ENCODE results near the gene USHBP1.

USHBP1 gene

GRCh38 chr19:17216058-17216670, 48.4 kb downstream of the USHBP1 start:
- Histone ChIP-seq H3F3A (ENCODE audit: insufficient read depth, low read length) (peaks cover 7% of the 10 kb centered on the region; the same call in 1 of the 2 replicates), H4K20me1 (ENCODE audit: insufficient read depth, low read length) (no peaks in the 10 kb centered on the region), H3K4me3 (ENCODE audit: low read length) (peak overlapping the region; percentile 79; the same call in 1 of the 2 replicates), H3K4me1 (ENCODE audit: low read length) (peaks cover 8% of the 10 kb centered on the region; the same call in 1 of the 2 replicates), H3K27me3 (replicated peaks; ENCODE audit: insufficient read depth, low read length) (no peaks in the 10 kb centered on the region), H3K36me3 (replicated peaks; ENCODE audit: insufficient read depth, low read length) (no peaks in the 10 kb centered on the region), H3K79me2 (ENCODE audit: low read length) (0 out of 2 replicates have a peak, but pooled peaks cover 3% of the 10 kb centered on the region), H3K9me2 (replicated peaks; ENCODE audit: insufficient read depth, low read length) (no peaks in the 10 kb centered on the region), H3K4me2 (ENCODE audit: low read depth, low read length) (peak overlapping the region; percentile 92; the same call in 1 of the 2 replicates), H3K9me3 (replicated peaks; ENCODE audit: insufficient read depth, low read length) (no peaks in the 10 kb centered on the region), H3K9ac (ENCODE audit: low read length) (no peak overlapping the region), H3K27ac (ENCODE audit: low read length) (no peak overlapping the region), H2AFZ (ENCODE audit: low read length) (peak overlapping the region; percentile 77; the same call in 1 of the 2 replicates)
- DNase-seq = no peak
- TF ChIP-seq EZH2phosphoT487 (IDR thresholded peaks at IDR 0.05; ENCODE audit: low read length) = no peak
- TF ChIP-seq CTCF (IDR thresholded peaks at IDR 0.05; ENCODE audit: low read length) = no peak
- TF ChIP-seq EZH2 (optimal IDR thresholded peaks at IDR 0.05; ENCODE audit: low read depth, low read length) = no peak

- Histone ChIP-seq H3K27ac (ENCODE audit: low read length) (peak within 1 kb of the TSS; percentile 62; the same call in 1 of the 2 replicates), H3K4me1 (ENCODE audit: low read length) (peaks cover 8% of the 10 kb centered on the region; the same call in 1 of the 2 replicates)
These were observed 49.2 kb downstream of the USHBP1 start, which contains the start of gene USE1 for GRCh38 chr19:17215127-17215971. Gene USE1, plus strand, starts transcription at chr19:17215357. Its CDS starts 49 bp downstream, at chr19:17215406.

More at GRCh38 chr19:17215127-17215971, 49.2 kb downstream of the USHBP1 start, which contains the start of gene USE1:
- Histone ChIP-seq H3K4me2 (ENCODE audit: low read depth, low read length) (peak within 1 kb of the TSS; percentile 92), H3K27me3 (replicated peaks; ENCODE audit: insufficient read depth, low read length) (no peaks in the 10 kb centered on the region), H4K20me1 (ENCODE audit: insufficient read depth, low read length) (no peaks in the 10 kb centered on the region), H3K9ac (ENCODE audit: low read length) (peak within 1 kb of the TSS; percentile 85), H3F3A (ENCODE audit: insufficient read depth, low read length) (peaks cover 7% of the 10 kb centered on the region; the same call in 1 of the 2 replicates), H3K79me2 (ENCODE audit: low read length) (0 out of 2 replicates have a peak, but pooled peaks cover 3% of the 10 kb centered on the region), H3K4me3 (ENCODE audit: low read length) (peak within 1 kb of the TSS; percentile 79), H2AFZ (ENCODE audit: low read length) (peak within 1 kb of the TSS; percentile 77), H3K9me2 (replicated peaks; ENCODE audit: insufficient read depth, low read length) (no peaks in the 10 kb centered on the region), H3K9me3 (replicated peaks; ENCODE audit: insufficient read depth, low read length) (no peaks in the 10 kb centered on the region), H3K36me3 (replicated peaks; ENCODE audit: insufficient read depth, low read length) (no peaks in the 10 kb centered on the region)
- DNase-seq = peak; percentile 89
- TF ChIP-seq CTCF (IDR thresholded peaks at IDR 0.05; ENCODE audit: low read length) = no peak
